NCI-H1694 (cell line): ENCODE data around the gene NT5C2.
"Not testable (repeated sequence)": the region's sequence is repeated elsewhere in the genome, so short reads cannot be mapped to it uniquely, and the experiment has no call there.

ENCODE experiments used
- DNase-seq: peaks from one replicate; lab custom pipeline; 2025; lab: John Stamatoyannopoulos, UW

NT5C2 gene

DNA sequence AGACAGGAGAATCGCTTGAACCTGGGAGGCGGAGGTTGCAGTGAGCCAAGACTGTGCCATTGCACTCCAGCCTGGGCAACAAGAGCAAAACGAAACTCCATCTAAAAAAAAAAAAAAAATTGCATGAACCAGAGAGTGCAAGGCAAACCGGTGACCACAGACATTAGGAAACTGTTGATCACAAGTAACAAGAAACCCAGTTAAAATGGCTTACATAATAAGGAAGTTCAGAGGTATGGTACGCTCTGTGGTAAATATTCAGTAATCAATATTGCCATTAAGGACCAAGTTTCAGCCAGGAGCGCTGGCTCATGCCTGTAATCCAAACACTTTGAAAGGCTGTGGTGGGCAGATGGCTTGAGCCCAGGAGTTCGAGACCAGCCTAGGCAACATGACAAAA, 9.2 kb upstream of the NT5C2 start:
- no peak for DNase-seq

DNA sequence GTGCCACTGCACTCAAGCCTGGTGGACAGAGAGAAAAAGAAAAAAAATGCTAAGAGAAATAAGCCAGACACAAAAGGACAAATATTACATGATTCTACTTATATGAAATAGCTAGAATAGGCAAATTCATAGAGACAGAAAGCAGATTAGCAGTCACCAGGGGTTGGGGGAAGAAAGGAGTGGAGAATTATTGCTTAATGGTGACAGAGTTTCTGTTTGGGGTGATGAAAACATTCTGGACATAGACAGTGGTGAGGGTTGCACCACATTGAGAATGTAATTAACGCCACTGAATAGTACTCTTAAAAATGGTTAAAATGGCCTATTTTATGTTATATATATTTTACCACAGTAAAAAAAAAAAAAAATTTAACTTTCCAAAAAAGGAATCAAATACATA, 6.4 kb upstream of the NT5C2 start:
- no peak for DNase-seq

DNA sequence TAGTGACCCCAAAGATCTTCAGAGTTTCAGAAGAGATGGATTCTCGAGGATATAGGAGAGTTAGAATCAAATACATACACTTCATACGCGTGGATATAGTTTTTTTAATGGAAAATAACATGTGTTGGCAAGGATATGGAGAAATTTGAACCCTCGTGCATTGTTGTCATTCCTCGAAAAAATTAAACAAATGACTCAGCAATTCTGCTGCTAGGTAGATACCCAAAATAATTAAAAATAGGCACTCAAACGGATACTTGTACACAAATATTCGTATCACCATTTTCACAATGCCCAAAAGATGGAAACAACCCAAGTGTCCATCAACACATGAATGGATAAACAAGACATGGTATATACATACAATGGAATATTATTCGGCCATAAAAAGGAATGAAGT, 5.6 kb upstream of the NT5C2 start:
- no peak for DNase-seq

DNA sequence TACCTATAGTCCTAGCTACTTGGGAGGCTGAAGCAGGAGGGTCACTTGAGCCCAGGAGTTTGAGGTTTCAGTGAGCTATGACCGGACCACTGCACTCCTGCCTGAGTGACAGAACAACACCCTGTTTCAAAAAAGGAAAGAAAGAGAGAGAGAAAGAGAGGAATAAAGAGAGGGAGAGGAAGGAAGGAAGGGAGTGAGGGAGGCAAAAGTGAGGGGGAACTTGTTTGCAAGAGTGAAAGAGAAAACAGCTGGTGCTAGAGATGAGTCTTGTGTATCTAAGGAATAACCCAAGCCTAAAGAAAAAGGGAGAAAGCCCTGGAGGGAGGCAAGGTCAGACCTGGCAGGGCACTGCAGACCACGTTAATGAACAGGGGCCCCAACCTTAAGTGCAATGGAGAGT, 4.8 kb upstream of the NT5C2 start:
- no peak for DNase-seq

DNA sequence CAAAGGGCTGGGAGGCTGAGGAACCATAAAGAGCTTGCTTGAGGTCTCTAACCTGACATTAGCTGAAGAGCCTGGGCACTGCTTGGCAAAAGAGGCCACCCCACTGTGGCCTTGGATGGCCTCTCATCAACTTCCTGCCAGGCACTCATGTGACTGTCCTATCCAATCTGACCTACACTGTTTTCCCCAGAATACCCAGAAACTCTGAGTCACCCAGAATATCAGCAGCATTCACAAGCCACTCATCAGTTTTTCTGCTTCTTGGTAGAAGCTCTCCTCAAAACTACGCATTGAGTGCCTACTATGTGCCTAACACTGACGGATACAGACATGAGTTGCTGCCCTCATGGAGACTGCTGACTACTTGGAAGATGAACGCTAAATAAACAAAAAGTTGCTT, 4.1 kb upstream of the NT5C2 start:
- DNase-seq, result no peak

DNA sequence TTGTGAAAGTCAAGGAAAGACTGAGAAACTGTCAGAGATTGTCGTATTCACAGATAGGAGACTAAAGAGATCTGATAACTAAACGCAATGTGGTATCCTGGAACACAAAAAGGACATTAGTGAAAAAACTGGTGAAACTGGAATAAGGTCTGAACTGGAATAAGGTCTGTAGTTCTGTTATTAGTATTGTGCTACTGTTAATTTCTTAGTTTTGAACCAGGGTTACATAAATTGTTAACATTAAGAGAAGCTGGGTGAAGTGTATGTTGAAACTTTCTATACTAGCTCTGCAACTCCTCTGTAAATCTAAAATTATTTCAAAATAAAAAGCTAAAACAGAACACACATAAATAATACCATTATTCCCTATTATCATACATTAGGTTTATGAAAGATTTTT, 3.4 kb upstream of the NT5C2 start:
- no peak for DNase-seq

DNA sequence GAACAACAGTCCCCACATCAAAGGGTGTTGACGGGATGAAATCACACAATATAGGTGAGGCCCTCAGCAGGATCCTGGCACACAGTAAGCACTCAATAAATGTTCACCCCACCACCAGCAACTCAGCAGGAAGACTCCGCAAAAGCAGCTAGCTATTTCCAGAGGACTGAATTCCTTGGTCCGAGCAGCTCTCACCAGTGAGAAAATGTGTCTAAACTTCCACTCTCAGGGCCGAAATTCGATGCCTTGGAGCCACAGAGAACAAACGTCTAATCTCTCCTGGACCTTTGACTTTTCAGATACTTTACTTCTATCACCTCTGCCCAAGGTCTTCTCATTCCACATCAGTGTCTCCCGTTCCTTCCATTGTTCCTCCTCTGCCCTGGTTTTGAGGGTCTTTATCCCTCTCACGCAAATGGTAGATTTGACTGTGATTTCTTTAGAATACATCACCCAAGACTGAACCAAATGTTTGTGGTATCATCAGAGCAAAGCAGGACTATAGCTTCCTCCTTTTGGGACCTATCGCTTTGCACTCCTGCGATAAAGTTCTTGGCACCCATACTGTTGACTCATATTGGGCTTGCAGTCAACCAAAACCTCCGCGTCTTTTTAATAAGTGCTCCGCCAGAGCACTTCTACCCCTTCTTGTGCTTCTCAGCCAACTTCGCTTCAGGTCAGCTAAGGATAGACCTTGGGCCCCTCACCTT, 903 bp upstream of the NT5C2 start:
- no peak for DNase-seq

DNA sequence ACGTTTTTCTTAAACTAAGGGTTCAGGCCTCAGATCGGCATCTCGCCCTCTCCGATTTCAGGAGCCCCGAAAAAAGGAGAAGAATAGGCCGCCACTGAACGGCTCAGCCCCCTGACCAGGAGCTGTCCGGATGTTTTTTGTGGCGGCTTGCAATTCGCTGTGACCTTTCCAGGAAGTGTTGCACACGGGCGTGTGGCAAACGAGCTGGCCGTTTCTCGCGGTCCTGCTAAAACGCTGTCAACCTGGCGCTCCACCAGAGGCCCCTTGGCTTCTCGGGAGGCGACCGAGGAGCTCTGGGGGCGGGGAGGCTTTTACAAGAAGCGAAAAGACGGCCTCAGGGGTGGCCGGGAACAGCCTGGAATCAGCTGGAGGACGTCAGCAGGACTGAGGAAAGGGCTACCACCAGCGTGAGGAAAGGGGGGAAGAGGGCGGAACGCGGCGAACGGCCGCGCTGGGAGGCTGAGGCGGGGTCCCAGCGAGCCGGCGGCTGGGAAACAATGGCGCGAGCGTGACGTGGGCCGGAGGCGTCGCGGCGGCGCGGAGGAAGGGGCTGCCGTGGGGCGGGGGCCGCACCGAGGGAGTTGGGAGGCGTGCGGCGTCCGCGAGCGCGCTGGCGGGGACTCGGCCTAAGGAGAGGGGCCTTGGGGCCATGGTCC, 493 bp downstream of the NT5C2 start:
- peak; percentile 9 for DNase-seq

DNA sequence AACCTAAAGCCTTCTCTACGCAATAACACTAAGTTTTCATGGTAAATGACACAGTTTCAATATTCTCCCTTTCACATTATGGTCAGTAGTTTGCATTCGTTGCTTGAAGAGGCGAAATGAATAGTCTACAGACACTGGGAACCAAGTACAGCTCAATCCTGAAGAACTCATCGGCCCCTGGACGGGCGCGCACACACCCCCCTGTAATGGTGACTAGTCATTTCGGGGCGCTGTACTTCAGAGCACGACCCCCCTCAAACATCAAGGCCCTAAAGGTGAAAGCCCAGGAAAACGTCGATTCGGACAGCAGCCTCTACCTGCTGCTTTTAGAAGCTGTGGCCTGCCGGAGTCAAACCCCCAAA, 1.0 kb downstream of the NT5C2 start:
- no peak for DNase-seq

DNA sequence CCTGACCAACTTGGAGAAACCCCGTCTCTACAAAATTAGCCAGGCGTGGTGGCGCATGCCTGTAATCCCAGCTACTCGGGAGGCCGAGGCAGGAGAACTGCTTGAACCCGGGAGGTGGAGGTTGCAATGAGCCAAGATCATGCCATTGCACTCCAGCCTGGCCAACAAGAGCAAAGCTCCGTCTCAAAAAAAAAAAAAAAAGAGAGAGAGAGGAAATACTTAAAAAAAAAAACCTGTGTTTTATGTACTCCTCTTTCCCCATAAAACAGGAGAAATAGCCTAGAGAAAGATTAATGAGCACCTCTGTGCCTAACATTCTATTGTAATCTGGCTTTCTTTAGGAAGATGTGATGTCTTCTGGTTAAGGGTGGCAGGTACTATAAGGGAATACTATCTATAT, 1.9 kb downstream of the NT5C2 start:
- DNase-seq, result not testable (repeated sequence)

DNA sequence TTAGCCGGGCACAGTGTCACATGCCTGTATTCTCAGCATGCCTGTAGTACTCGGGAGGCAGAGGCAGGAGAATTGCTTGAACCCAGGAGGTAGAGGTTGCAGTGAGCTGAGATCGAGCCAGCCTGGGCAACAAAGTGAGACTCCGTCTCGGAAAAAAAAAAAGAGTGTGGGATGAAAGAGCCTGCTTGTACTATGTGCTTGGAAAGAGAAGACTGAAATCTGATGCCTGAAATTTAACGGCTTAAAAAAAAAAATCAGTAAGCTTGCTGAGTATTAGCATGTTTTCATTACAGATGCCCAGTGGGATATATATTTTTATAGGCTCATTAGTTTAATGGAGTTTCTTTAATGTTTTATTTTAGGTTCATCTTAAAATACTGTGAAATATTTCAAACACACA, 4.2 kb downstream of the NT5C2 start:
- no peak for DNase-seq

DNA sequence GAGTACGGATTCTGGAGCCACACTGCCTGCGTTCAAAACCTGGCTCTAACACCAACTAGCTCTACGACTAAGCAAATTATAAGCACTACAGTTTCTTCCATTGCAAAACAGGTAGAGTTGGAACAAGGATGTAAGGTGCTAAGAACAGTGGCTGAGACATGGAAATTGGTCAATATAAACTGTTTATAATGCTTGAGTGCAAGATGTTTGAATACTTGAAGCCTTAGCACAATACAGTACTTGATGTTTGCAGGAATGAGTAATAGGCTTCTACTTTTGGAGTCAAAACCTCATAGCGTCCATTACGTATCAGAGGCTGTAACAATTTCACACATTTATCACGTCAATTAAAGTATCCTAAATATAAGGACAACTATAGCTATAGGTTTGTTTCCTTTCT, 6.9 kb downstream of the NT5C2 start:
- no peak for DNase-seq

DNA sequence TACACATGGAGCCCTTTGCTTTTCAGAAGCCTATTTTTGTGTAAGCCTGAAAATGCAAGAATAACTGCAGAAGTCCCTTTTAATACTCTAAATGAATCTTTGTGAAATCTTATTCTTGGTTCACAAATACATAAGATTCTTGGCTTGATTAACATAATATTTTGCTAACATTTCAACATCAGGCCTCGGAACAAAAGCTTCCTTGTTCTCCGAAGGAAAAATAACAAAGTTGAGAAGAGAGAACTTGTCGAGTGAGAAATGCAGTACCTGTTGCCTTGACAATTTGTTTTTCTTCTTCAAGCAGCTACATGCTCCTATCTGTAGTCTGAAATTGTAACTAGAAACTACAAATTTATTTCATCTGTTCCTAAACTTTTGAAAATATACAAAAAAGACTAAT, 8.5 kb downstream of the NT5C2 start:
- no peak for DNase-seq

DNA sequence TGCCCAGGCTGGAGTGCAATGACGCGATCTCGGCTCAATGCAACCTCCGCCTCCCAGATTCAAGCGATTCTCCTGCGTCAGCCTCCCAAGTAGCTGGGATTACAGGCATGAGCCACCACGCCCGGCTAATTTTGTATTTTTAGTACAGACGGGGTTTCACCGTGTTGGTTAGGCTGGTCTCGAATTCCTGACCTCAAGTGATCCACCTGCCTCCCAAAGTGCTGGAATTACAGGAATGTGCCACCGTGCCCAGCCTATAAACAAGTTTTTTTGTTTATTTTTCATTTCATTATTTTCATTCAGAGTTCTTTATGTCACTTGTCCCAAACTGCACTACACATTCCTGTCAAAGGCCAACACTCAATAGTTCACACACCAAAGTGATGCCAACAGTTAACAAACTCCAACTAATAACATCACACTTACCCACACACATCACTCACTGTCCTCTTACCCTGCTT, 9.1 kb downstream of the NT5C2 start:
- not testable (repeated sequence) for DNase-seq

DNA sequence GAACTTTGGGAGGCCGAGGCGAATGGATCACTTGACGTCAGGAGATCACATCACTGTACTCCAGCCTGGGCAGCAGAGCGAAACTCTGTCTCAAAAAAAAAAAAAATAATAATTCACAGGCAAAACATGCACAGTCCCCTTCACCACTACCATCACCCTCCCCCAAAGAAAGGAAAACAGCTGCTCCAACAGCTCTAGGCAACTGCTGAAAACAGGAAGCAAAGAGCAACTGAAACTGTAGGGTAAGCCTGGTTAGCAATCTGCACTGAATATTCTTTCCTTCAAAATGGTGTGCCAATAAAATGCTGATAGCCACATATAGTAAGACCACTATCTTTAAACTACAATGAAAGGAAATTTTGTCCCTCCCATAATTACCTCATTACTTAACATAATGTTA, 11.8 kb downstream of the NT5C2 start:
- no peak for DNase-seq

DNA sequence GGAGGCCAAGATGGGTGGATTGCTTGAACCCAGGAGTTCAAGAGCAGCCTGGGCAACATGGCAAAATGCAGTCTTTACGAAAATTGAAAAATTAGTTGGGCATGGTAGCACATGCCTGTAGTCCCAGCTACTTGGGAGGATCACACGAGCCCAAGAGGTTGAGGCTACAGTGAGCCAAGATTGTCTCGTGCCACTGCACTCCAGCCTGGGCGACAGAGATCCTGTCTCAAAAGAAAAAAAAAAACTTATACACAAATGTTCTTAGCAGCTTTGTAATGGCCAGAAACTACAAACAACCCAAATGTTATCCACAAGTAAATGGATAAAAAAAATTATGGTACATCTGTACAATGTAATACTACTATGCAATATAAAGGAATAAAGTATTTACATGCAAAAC, 12.6 kb downstream of the NT5C2 start:
- no peak for DNase-seq

DNA sequence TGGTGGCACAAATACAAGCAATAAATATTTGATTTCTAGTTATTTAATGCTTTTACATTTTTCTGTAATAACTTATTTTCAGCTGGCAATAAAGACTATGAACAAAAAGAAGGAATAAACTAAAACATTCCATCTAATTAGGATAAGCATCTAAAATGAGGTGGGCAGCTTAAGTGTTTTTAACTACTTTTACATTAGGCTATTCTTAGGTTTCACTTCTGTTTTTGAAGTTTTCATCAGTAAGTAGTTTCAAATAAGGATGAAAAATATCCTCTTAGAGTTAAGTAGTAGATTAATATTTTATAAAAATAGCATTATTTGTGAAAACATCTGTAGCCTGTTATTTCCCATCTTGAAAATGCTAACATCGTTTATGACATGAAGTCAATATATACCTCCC, 15.9 kb downstream of the NT5C2 start:
- DNase-seq, result no peak

DNA sequence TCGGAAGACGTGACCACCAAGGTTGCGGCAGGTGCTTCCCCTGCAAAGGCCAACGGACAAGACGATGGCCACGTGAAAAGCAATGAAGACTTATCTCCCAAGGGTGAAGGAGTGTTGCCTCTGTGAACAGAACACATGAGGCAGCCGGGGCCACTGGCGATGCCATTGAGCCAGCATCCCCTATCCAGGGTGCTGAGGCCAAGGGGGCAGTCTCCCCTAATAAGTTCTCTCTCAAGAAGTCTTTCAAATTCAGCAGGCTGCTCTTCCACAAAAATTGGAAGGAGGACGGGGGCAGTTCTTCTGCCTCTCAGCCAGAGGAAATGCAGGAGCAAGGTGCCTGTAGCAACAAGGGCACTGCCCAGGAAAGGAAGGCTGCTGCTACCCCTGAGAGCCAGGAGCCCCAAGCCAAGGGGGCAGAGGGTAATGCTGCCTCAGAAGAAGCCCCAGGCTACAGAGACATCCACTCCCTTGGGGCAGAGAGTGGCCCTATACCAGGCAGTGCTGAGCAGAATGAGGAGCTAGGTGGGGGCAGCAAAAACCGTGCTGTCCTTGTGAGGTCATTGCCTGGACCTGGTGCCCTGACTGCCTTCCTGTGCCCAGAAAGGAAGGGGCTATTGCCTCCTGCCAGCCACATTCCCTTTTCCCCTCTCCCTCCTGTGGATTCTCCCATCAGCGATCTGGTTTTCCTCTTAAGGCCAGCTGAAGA, 17.3 kb downstream of the NT5C2 start:
- no peak for DNase-seq

DNA sequence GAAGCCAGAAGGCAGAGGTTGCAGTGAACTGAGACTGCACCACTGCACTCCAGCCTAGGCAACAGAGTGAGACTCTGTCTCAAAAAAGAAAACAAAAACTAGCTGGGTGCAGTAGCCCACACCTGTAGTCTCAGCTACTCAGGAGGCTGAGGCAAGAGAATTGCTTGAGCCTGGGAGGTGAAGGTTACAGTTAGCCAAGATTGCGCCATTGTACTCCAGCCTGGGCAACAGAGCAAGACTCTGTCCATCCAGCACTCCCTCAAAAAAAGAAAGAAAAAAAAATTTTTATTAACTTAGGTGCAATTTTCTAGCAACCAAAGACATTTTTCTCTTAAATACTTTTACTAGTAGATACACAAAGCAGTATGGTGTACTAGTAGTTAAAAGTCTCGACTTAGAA, 18.7 kb downstream of the NT5C2 start:
- not testable (repeated sequence) for DNase-seq

DNA sequence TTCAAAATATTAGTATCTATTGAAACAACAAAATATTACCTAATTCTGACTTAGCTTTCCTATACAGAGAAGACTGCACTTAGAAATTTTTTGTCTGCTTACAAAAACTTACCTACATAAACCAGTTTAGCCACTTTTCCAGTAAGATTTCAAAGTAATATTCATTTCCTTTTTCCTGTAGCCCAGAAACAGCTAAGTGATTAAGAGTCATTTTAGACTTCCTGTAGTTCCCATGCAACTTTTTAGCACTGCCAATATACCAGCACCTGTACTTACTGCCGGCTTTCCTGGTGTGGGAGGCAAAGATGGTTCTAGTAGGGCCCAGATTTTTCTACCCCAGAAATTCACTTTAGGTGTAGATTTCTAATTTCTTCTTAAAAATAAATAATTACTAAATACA, 21.8 kb downstream of the NT5C2 start:
- no peak for DNase-seq

DNA sequence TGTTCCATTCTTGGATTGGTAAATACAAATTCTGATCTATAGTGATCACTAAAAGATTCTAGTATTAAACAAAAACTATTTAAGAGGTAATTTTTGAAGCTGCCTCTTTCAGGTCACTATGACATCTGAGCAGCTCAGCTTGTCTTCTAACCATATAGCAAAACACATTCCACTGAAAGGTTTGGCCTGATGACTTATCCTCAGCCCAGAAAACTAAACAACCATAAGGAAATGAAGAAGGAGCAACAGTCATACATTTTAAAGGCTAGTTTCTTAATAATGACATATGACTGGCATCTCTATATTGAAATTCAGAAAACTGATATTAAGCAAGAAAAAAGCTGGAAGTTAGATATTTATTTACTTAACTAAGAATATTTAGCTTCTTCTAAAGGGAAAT, 24.6 kb downstream of the NT5C2 start:
- DNase-seq, result no peak

DNA sequence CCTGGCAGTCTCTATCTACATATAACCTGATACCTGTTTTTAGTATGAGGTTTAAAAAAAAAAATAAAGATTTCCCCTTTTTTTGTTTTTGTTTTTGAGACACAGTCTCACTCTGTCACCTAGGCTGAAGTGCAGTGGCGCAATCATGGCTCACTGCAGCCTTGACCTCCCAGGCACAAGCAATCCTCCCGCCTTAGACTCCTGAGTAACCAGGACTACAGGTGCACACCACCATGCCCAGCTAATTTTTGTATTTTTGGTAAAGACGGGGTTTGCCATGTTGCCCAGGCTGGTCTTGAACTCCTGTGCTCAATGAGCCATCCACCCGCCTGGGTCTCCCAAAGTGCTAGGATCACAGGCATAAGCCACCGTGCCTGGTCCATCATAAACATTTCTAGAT, 25.5 kb downstream of the NT5C2 start:
- DNase-seq, result not testable (repeated sequence)

DNA sequence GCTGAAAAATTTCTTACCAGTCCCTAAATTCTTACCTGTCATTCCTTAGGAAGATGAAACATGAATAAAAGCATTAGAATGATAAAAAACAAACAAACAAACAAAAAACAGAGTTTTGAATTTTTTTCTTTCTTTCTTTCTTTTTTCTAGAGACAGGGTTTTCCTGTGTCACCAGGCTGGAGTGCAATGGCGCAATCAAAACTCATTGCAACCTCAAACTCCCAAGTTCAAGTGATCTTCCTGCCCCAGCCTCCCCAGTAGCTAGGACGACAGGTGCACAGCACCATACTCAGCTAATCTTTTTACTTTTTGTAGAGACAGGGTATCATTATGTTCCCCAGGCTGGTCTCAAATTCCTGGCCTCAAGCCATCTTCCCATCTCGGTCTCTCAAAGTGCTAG, 26.5 kb downstream of the NT5C2 start:
- no peak for DNase-seq
